Body of pancreas (tissue), 4 donors: Measurements from ENCODE around the gene MARCHF11.

Source experiments
- CTCF ChIP-seq, 7 experiments: fragments of 450-650 bp in 4 of 7; fragments of 200-600 bp in 3 of 7; sonication (generic) in 3 of 7; IDR thresholded peaks; one replicate each; pipeline ENCODE4 v1.5.1; 2016 to 2019; ENCODE audit warnings: antibody characterized with exemption in 7 of 7
- POLR2A ChIP-seq, 3 donors: fragments of 450-650 bp; IDR thresholded peaks; one replicate each; pipeline ENCODE4 v1.6.1; 2016; ENCODE audit warnings: antibody characterized with exemption in 3 of 3, mild to moderate bottlenecking in 2 of 3

DNA sequence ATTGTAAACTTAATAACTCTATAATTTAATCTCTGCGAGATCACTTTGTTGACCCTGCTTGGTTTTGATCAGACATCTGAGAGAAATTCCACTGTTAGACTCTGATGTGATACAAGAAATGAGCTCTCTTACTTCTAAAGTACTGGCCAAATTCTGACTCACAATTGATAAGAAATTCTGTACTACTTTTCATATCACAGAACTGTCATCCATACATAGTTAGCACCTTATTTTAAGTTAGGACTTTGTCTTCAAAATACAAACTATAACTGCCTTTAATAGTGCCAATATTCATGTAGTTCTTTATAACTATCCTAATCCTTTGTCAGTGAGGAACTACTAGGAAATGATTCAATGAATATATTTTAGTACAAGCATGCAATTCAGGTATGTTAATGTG lies 23.4 kb downstream of the MARCHF11 start:
- TF ChIP-seq CTCF (IDR thresholded peaks at IDR 0.05): no peak
- TF ChIP-seq POLR2A (IDR thresholded peaks at IDR 0.05): no peak
